Neural progenitor cell (in vitro differentiated cells): ENCODE data around the gene SSC5D.

ENCODE experiments used
- EZH2phosphoT487 ChIP-seq: fragments of 200-600 bp; sonication (generic); IDR thresholded peaks from 2 replicates; pipeline ENCODE4 v1.6.1; 2017; ENCODE audit warnings: antibody characterized with exemption
- TF ChIP-seq, protein P1 (sequence below): fragments of 200-600 bp; sonication (generic); IDR thresholded peaks from 2 replicates; pipeline ENCODE4 v1.5.1; 2017; ENCODE audit warnings: antibody characterized with exemption, mild to moderate bottlenecking

DNA sequence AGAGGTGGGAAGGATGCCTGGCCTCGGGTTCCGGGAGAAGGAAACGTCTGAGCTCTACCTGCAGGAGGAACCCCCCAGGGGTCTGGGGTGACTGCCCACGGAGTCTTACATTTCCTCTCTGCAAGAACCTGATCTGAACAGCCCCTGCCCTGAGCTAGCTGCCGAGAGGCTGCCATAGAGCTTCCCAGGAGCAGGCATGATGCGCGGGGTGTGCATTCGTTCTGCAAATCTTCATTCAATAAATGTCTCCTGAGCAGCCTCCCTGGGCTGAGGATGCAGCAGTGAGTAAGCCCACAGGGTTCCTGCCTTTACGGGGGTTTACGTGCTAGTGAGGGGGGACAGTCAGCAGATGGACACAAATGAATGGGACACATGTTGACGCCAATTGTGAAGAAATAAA, 43.6 kb upstream of the SSC5D start:
- TF ChIP-seq, protein P1, sequence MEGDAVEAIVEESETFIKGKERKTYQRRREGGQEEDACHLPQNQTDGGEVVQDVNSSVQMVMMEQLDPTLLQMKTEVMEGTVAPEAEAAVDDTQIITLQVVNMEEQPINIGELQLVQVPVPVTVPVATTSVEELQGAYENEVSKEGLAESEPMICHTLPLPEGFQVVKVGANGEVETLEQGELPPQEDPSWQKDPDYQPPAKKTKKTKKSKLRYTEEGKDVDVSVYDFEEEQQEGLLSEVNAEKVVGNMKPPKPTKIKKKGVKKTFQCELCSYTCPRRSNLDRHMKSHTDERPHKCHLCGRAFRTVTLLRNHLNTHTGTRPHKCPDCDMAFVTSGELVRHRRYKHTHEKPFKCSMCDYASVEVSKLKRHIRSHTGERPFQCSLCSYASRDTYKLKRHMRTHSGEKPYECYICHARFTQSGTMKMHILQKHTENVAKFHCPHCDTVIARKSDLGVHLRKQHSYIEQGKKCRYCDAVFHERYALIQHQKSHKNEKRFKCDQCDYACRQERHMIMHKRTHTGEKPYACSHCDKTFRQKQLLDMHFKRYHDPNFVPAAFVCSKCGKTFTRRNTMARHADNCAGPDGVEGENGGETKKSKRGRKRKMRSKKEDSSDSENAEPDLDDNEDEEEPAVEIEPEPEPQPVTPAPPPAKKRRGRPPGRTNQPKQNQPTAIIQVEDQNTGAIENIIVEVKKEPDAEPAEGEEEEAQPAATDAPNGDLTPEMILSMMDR: no peak
- no peak for TF ChIP-seq EZH2phosphoT487
